Left lung (tissue), 10 donors: ENCODE data around the gene APOL3. TPM values are rescaled to one million over a fixed set of nuclear protein-coding genes. Genes with fewer than 3 reads are reported as not detected.
"Not testable (repeated sequence)": the region's sequence is repeated elsewhere in the genome, so short reads cannot be mapped to it uniquely, and the experiment has no call there.

Source experiments
- ATAC-seq: fragments of 200-7000 bp; cut with Tn5 transposase; one replicate; pipeline ENCODE4 v1.9.1; 2020; ENCODE audit warnings: moderate library complexity
- DNase-seq, 4 donors: peaks; one replicate each; pipeline ENCODE4 v3.0.0-alpha.2; 2013 to 2020
- H3K27ac ChIP-seq, 2 donors: fragments of 200-600 bp; sonication (generic) in 1 of 2; one replicate each; pipeline versions ENCODE4 v1.5.0 to v1.8.0; 2020 to 2021
- H3K27me3 ChIP-seq, 2 donors: fragments of 200-600 bp; sonication (generic) in 1 of 2; one replicate each; pipeline versions ENCODE4 v1.5.0 to v1.8.0; 2020 to 2021
- H3K36me3 ChIP-seq, 2 donors: fragments of 200-600 bp; sonication (generic) in 1 of 2; one replicate each; pipeline versions ENCODE4 v1.5.0 to v1.8.0; 2020 to 2021
- H3K4me1 ChIP-seq, 2 donors: fragments of 200-600 bp; one replicate each; pipeline ENCODE4 v1.8.0; 2021
- H3K4me3 ChIP-seq, 2 donors: fragments of 200-600 bp; sonication (generic) in 1 of 2; one replicate each; pipeline versions ENCODE4 v1.5.0 to v1.8.0; 2020 to 2021; ENCODE audit warnings: mild to moderate bottlenecking in 1 of 2
- H3K9me3 ChIP-seq, 2 donors: fragments of 200-600 bp; sonication (generic) in 1 of 2; one replicate each; pipeline versions ENCODE4 v1.5.0 to v1.8.0; 2020 to 2021
- CTCF ChIP-seq, 2 donors: fragments of 200-600 bp; sonication (generic) in 1 of 2; IDR thresholded peaks; one replicate each; pipeline versions ENCODE4 v1.5.0 to v1.8.0; 2021; ENCODE audit warnings: antibody characterized with exemption in 2 of 2
- intact Hi-C, 2 donors: fragments of 100-400 bp; cut with DNase I; formaldehyde crosslinking; loops; one replicate each; pipeline versions ENCODE4 v1.11.2 to v1.14.2; 2022
- polyA plus RNA-seq, 6 donors: library from polyadenylated mRNA; unstranded; fragments of 120-200 nt; gene quantifications; one replicate each; pipeline ENCODE4 v1.2.1, GENCODE V29; 2013; ENCODE audit not compliant: insufficient read length in 6 of 6
- total RNA-seq, 2 donors: library from RNA; stranded (reverse); fragmentation: NEBNext Ultra II Directional; extraction: Animal tissue kit (Norgen Biotek cat#: 25700); gene quantifications; one replicate each; pipeline ENCODE4 v1.2.1, GENCODE V29; 2021
- donor health status: DM: no; HTN: yes; CAD: no.
- donor health status: DM: no; HTN: no; CAD: no.

The APOL3 gene
- total and polyA plus RNA-seq, 8 donors, result 27.0 to 57.9 (median 42.0) TPM

GRCh38 chr22:36143066-36143815 is 17.3 kb downstream of the APOL3 start:
- H3K36me3 ChIP-seq, result peaks cover 0 to 54% of the 10 kb centered on the region in 2 donors
- H3K27me3 ChIP-seq, result no peaks in the 10 kb centered on the region
- H3K4me3 ChIP-seq, result no peak overlapping the region
- no peak for DNase-seq
- no peak overlapping the region for H3K27ac ChIP-seq
- no peak for TF ChIP-seq CTCF (IDR thresholded peaks at IDR 0.05)
- intact Hi-C loops, result no loop called here
- ATAC-seq, result no peak
- H3K9me3 ChIP-seq, result no peaks in the 10 kb centered on the region
- H3K4me1 ChIP-seq, result peaks cover 0 to 8% of the 10 kb centered on the region in 2 donors

GRCh38 chr22:36141481-36141880 is 19.1 kb downstream of the APOL3 start:
- Histone ChIP-seq H3K4me1 (peaks cover 0 to 8% of the 10 kb centered on the region in 2 donors), H3K27me3 (no peaks in the 10 kb centered on the region), H3K36me3 (peaks cover 0 to 47% of the 10 kb centered on the region in 2 donors), H3K27ac (no peak overlapping the region), H3K4me3 (no peak overlapping the region), H3K9me3 (no peaks in the 10 kb centered on the region)
- ATAC-seq, result no peak
- no peak for TF ChIP-seq CTCF (IDR thresholded peaks at IDR 0.05)
- intact Hi-C loops, result no loop called here
- DNase-seq, result no peak

GRCh38 chr22:36138709-36139108 is 21.8 kb downstream of the APOL3 start:
- H3K36me3 ChIP-seq, result peaks cover 0 to 36% of the 10 kb centered on the region in 2 donors
- H3K4me3 ChIP-seq, H3K27ac ChIP-seq, DNase-seq, H3K27me3 ChIP-seq, ATAC-seq, H3K9me3 ChIP-seq, H3K4me1 ChIP-seq, intact Hi-C loops: not testable (repeated sequence)

- Histone ChIP-seq H3K27ac (no peak overlapping the region), H3K27me3 (no peaks in the 10 kb centered on the region), H3K4me1 (peaks cover 0 to 7% of the 10 kb centered on the region in 2 donors), H3K4me3 (no peak overlapping the region), H3K9me3 (no peaks in the 10 kb centered on the region), H3K36me3 (peaks cover 0 to 19% of the 10 kb centered on the region in 2 donors)
- DNase-seq, result no peak
- TF ChIP-seq CTCF (IDR thresholded peaks at IDR 0.05), result no peak
- ATAC-seq, result no peak
- intact Hi-C loops, result no loop called here
Observed at GRCh38 chr22:36136988-36137387, 23.6 kb downstream of the APOL3 start.

GRCh38 chr22:36136475-36136874 is 24.1 kb downstream of the APOL3 start:
- Histone ChIP-seq H3K27ac (no peak overlapping the region), H3K4me3 (no peak overlapping the region), H3K9me3 (no peaks in the 10 kb centered on the region), H3K36me3 (peaks cover 0 to 14% of the 10 kb centered on the region in 2 donors), H3K4me1 (peaks cover 0 to 7% of the 10 kb centered on the region in 2 donors), H3K27me3 (no peaks in the 10 kb centered on the region)
- intact Hi-C loops, result no loop called here
- TF ChIP-seq CTCF (IDR thresholded peaks at IDR 0.05), result no peak
- ATAC-seq (no peak), DNase-seq (no peak)
